ENCODE measurements around the gene NUCB2.
"Not testable (repeated sequence)": the region's sequence is repeated elsewhere in the genome, so short reads cannot be mapped to it uniquely, and the experiment has no call there.

NUCB2 gene

GRCh38 chr11:17267576-17267975 lies 9.0 kb upstream of the NUCB2 start:
- Histone ChIP-seq H3K27ac (ENCODE audit: low read depth, low read length) (no peak overlapping the region), H3K9me2 (replicated peaks; ENCODE audit: control insufficient read depth, low read length) (no peaks in the 10 kb centered on the region), H4K20me1 (ENCODE audit: control insufficient read depth, insufficient read depth, low read depth, low read length) (no peaks in the 10 kb centered on the region), H3K4me3 (ENCODE audit: low read length) (no peak overlapping the region), H3K27me3 (ENCODE audit: control insufficient read depth, low read length) (peaks cover 16% of the 10 kb centered on the region), H3F3A (ENCODE audit: control insufficient read depth, insufficient read depth) (no peaks in the 10 kb centered on the region), H3K36me3 (ENCODE audit: control insufficient read depth, low read length) (no peaks in the 10 kb centered on the region), H3K79me2 (ENCODE audit: control insufficient read depth, low read length) (no peaks in the 10 kb centered on the region), H3K4me1 (ENCODE audit: control insufficient read depth, low read length) (no peaks in the 10 kb centered on the region), H3K4me2 (ENCODE audit: low read length) (no peak overlapping the region), H3K9me3 (ENCODE audit: control insufficient read depth, insufficient read depth, low read length) (no peaks in the 10 kb centered on the region)
- TF ChIP-seq, protein P1, sequence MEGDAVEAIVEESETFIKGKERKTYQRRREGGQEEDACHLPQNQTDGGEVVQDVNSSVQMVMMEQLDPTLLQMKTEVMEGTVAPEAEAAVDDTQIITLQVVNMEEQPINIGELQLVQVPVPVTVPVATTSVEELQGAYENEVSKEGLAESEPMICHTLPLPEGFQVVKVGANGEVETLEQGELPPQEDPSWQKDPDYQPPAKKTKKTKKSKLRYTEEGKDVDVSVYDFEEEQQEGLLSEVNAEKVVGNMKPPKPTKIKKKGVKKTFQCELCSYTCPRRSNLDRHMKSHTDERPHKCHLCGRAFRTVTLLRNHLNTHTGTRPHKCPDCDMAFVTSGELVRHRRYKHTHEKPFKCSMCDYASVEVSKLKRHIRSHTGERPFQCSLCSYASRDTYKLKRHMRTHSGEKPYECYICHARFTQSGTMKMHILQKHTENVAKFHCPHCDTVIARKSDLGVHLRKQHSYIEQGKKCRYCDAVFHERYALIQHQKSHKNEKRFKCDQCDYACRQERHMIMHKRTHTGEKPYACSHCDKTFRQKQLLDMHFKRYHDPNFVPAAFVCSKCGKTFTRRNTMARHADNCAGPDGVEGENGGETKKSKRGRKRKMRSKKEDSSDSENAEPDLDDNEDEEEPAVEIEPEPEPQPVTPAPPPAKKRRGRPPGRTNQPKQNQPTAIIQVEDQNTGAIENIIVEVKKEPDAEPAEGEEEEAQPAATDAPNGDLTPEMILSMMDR (IDR thresholded peaks at IDR 0.05; ENCODE audit: low read depth, low read length, poor library complexity, severe bottlenecking), result no peak
- TF ChIP-seq EZH2phosphoT487 (IDR thresholded peaks at IDR 0.05; ENCODE audit: borderline replicate concordance, low read length), result no peak

DNA sequence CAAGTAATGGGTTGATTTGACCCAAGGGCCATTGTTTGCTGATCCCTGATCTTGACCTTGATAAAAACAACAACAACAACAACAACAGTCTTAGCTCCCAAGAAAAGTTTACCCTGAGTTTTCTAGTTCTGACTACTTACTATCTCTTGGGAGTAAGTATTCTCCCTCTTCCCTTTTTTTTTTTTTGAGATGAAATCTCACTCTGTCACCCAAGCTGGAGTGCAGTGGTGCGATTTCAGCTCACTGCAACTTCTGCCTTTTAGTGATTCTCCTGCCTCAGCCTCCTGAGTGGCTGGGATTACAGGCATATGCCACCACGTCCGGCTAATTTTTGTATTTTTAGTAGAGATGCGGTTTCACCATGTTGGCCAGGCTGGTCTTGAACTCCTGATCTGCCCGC lies 8.0 kb upstream of the NUCB2 start:
- peaks cover 16% of the 10 kb centered on the region for H3K27me3 ChIP-seq (ENCODE audit: control insufficient read depth, low read length)
- H3K4me2 ChIP-seq (ENCODE audit: low read length), result not testable (repeated sequence)

GRCh38 chr11:17268902-17269301 lies 7.6 kb upstream of the NUCB2 start:
- Histone ChIP-seq H3K27ac (ENCODE audit: low read depth, low read length) (no peak overlapping the region), H3K4me3 (ENCODE audit: low read length) (no peak overlapping the region), H3F3A (ENCODE audit: control insufficient read depth, insufficient read depth) (no peaks in the 10 kb centered on the region), H3K79me2 (ENCODE audit: control insufficient read depth, low read length) (no peaks in the 10 kb centered on the region), H3K36me3 (ENCODE audit: control insufficient read depth, low read length) (no peaks in the 10 kb centered on the region), H3K9me3 (ENCODE audit: control insufficient read depth, insufficient read depth, low read length) (no peaks in the 10 kb centered on the region), H3K4me1 (ENCODE audit: control insufficient read depth, low read length) (peaks cover 3% of the 10 kb centered on the region), H3K27me3 (ENCODE audit: control insufficient read depth, low read length) (peaks cover 14% of the 10 kb centered on the region), H3K4me2 (ENCODE audit: low read length) (no peak overlapping the region), H4K20me1 (ENCODE audit: control insufficient read depth, insufficient read depth, low read depth, low read length) (no peaks in the 10 kb centered on the region), H3K9me2 (replicated peaks; ENCODE audit: control insufficient read depth, low read length) (no peaks in the 10 kb centered on the region)
- TF ChIP-seq, protein P1 (IDR thresholded peaks at IDR 0.05; ENCODE audit: low read depth, low read length, poor library complexity, severe bottlenecking), result no peak
- no peak for TF ChIP-seq EZH2phosphoT487 (IDR thresholded peaks at IDR 0.05; ENCODE audit: borderline replicate concordance, low read length)

More for the DNA sequence above, 8.0 kb upstream of the NUCB2 start:
- H3K79me2 ChIP-seq (ENCODE audit: control insufficient read depth, low read length); H3K9me3 ChIP-seq (ENCODE audit: control insufficient read depth, insufficient read depth, low read length); H3K4me3 ChIP-seq (ENCODE audit: low read length); H3K27ac ChIP-seq (ENCODE audit: low read depth, low read length); H3F3A ChIP-seq (ENCODE audit: control insufficient read depth, insufficient read depth); H4K20me1 ChIP-seq (ENCODE audit: control insufficient read depth, insufficient read depth, low read depth, low read length); H3K36me3 ChIP-seq (ENCODE audit: control insufficient read depth, low read length); H3K9me2 ChIP-seq (replicated peaks; ENCODE audit: control insufficient read depth, low read length); H3K4me1 ChIP-seq (ENCODE audit: control insufficient read depth, low read length): not testable (repeated sequence)

DNA sequence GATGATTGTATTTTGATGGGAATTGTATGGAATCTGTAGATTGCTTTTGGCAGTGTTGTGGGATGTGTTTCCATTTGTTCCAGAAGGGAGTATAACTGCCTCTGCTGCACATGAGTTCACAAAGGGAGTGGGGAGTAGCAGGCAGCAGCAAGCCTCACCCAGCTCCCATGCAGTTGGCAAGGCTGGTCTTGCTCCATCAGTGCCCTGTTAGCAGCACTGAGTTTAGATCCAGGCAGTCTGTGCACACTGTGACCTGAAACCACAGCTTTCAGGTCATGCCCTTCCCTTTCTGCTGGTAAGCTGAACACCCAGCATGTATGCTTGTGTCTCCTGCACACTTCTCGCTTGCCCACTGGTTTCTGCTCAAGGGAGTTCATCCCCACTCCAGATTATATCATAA lies 3.7 kb upstream of the NUCB2 start:
- TF ChIP-seq, protein P1 (IDR thresholded peaks at IDR 0.05; ENCODE audit: low read depth, low read length, poor library complexity, severe bottlenecking), result no peak
- TF ChIP-seq EZH2phosphoT487 (IDR thresholded peaks at IDR 0.05; ENCODE audit: borderline replicate concordance, low read length), result no peak
- H3K4me3 ChIP-seq (ENCODE audit: low read length), result no peak overlapping the region
- no peaks in the 10 kb centered on the region for H4K20me1 ChIP-seq (ENCODE audit: control insufficient read depth, insufficient read depth, low read depth, low read length)
- no peaks in the 10 kb centered on the region for H3K79me2 ChIP-seq (ENCODE audit: control insufficient read depth, low read length)
- no peaks in the 10 kb centered on the region; the same call in 1 of the 2 replicates for H3F3A ChIP-seq (ENCODE audit: control insufficient read depth, insufficient read depth)
- 0 out of 2 replicates have a peak, but pooled peaks cover 3% of the 10 kb centered on the region for H3K27me3 ChIP-seq (ENCODE audit: control insufficient read depth, low read length)
- H3K36me3 ChIP-seq (ENCODE audit: control insufficient read depth, low read length), result no peaks in the 10 kb centered on the region
- peaks cover 24% of the 10 kb centered on the region for H3K4me1 ChIP-seq (ENCODE audit: control insufficient read depth, low read length)
- no peak overlapping the region for H3K4me2 ChIP-seq (ENCODE audit: low read length)
- H3K9me2 ChIP-seq (replicated peaks; ENCODE audit: control insufficient read depth, low read length), result no peaks in the 10 kb centered on the region
- H3K27ac ChIP-seq (ENCODE audit: low read depth, low read length), result no peak overlapping the region
- no peaks in the 10 kb centered on the region for H3K9me3 ChIP-seq (ENCODE audit: control insufficient read depth, insufficient read depth, low read length)

Measured in DOHH2 (cell line).